BLaER1 treated with 17β-estradiol and CSF1 and Interleukin-3, amounts not matched to agents 10 nM and 100 nM (cell line): ENCODE data around the gene UBE4B.
A peak's percentile ranks its signal among the peaks of the same experiment; 100 is the strongest.
"Not testable (repeated sequence)": the region's sequence is repeated elsewhere in the genome, so short reads cannot be mapped to it uniquely, and the experiment has no call there.

ENCODE experiments used
- H3K27ac ChIP-seq, 11 experiments: shearing (Covaris generic); formaldehyde crosslinking; 2 replicates each; pipeline ENCODE4 v1.8.1; 2022
- H3K27me3 ChIP-seq, 11 experiments: shearing (Covaris generic); formaldehyde crosslinking; 2 replicates each; pipeline ENCODE4 v1.8.1; 2022
- H3K36me3 ChIP-seq, 11 experiments: shearing (Covaris generic); formaldehyde crosslinking; 2 replicates each; pipeline ENCODE4 v1.8.1; 2022
- H3K4me1 ChIP-seq, 10 experiments: shearing (Covaris generic); formaldehyde crosslinking; 2 replicates each; pipeline ENCODE4 v1.8.1; 2022
- H3K4me2 ChIP-seq, 11 experiments: shearing (Covaris generic); formaldehyde crosslinking; 2 replicates each; pipeline ENCODE4 v1.8.1; 2022
- H3K4me3 ChIP-seq, 10 experiments: shearing (Covaris generic); formaldehyde crosslinking; 2 replicates each; pipeline ENCODE4 v1.8.1; 2022
- H3K9ac ChIP-seq, 11 experiments: shearing (Covaris generic); formaldehyde crosslinking; 2 replicates each; pipeline ENCODE4 v1.8.1; 2022
- H3K9me3 ChIP-seq, 11 experiments: shearing (Covaris generic); formaldehyde crosslinking; replicated peaks in 1 of 11; 2 replicates each; pipeline ENCODE4 v1.8.1; 2022
- H4K20me1 ChIP-seq, 11 experiments: shearing (Covaris generic); formaldehyde crosslinking; 2 replicates each; pipeline ENCODE4 v1.8.1; 2022
- Cebpa-rat ChIP-seq, 11 experiments: shearing (Covaris generic); IDR thresholded peaks; 2 replicates each; pipeline ENCODE4 v1.8.1; 2022

UBE4B gene

GRCh38 chr1:10068605-10069294 is 36.0 kb downstream of the UBE4B start:
- TF ChIP-seq Cebpa-rat (IDR thresholded peaks at IDR 0.05) = no peak
- H3K27ac ChIP-seq = no peak overlapping the region
- peak overlapping the region in 6 of 11 experiments; percentile 12 to 87 (median 59); a peak in 8 of 22 replicates for H3K4me2 ChIP-seq
- H3K27me3 ChIP-seq = peaks cover 0 to 32% (median 0%) of the 10 kb centered on the region in 11 experiments; a peak in 3 of 22 replicates
- H3K4me1 ChIP-seq = peaks cover 40 to 66% (median 57%) of the 10 kb centered on the region in 10 experiments
- no peak overlapping the region for H3K4me3 ChIP-seq
- peaks cover 0 to 99% (median 60%) of the 10 kb centered on the region in 11 experiments; a peak in 16 of 22 replicates for H4K20me1 ChIP-seq
- H3K9me3 ChIP-seq = no peaks in the 10 kb centered on the region
- H3K9ac ChIP-seq = no peak overlapping the region
- H3K36me3 ChIP-seq = peaks cover 7 to 33% (median 13%) of the 10 kb centered on the region in 11 experiments; a peak in 19 of 22 replicates

DNA sequence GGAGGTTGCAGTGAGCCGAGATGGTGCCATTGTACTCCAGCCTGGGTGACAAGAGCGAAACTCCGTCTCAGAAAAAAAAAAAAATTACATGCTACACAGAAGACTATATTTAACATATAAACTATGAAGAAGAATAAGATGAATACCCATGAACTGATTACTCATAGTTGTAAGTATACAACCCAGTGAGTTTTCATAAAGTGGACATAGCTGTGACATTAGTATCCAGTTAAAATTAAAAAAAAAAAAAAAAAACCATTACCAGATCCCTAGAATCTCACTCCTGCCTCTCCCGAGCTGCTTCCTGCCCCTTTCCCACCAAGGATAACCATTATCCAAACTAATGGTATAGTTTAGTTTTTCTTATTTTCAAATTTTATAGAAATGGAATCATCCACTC is 37.4 kb downstream of the UBE4B start:
- Histone ChIP-seq H3K4me2 (no peak overlapping the region), H3K4me3 (no peak overlapping the region), H3K9me3 (no peaks in the 10 kb centered on the region), H3K27me3 (peaks cover 0 to 36% (median 0%) of the 10 kb centered on the region in 11 experiments; a peak in 3 of 22 replicates), H3K36me3 (peaks cover 10 to 38% (median 16%) of the 10 kb centered on the region in 11 experiments; a peak in 21 of 22 replicates), H4K20me1 (peaks cover 0 to 99% (median 58%) of the 10 kb centered on the region in 11 experiments; a peak in 17 of 22 replicates), H3K27ac (no peak overlapping the region), H3K9ac (no peak overlapping the region), H3K4me1 (peaks cover 40 to 66% (median 58%) of the 10 kb centered on the region in 10 experiments)
- no peak for TF ChIP-seq Cebpa-rat (IDR thresholded peaks at IDR 0.05)

DNA sequence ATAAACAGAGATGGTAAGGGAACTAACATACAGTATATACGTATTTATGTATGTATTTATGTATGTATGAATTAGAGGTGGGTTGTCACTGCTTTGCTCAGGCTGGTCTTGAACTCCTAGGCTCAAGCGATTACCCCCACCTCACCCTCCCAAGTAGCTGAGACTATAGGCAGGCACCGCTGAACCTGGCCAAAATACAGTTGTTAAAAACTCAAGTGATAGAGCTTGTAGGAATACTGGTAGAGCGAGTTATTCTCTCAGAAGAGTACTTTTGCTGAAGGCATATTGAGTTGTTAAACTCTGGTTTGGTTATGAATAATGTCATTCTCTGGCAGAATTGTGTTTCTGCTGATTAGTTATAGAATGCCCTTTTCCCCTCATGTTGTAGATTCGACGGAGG is 38.9 kb downstream of the UBE4B start:
- no peak overlapping the region for H3K9ac ChIP-seq
- H3K4me3 ChIP-seq = no peak overlapping the region
- H3K4me1 ChIP-seq = peaks cover 31 to 56% (median 50%) of the 10 kb centered on the region in 10 experiments
- H3K4me2 ChIP-seq = no peak overlapping the region
- H3K27ac ChIP-seq = no peak overlapping the region
- H4K20me1 ChIP-seq = peaks cover 0 to 100% (median 54%) of the 10 kb centered on the region in 11 experiments; a peak in 17 of 22 replicates
- H3K36me3 ChIP-seq = peaks cover 19 to 52% (median 30%) of the 10 kb centered on the region in 11 experiments; a peak in 21 of 22 replicates
- H3K9me3 ChIP-seq = no peaks in the 10 kb centered on the region
- TF ChIP-seq Cebpa-rat (IDR thresholded peaks at IDR 0.05) = no peak
- H3K27me3 ChIP-seq = peaks cover 0 to 41% (median 0%) of the 10 kb centered on the region in 11 experiments; a peak in 3 of 22 replicates

DNA sequence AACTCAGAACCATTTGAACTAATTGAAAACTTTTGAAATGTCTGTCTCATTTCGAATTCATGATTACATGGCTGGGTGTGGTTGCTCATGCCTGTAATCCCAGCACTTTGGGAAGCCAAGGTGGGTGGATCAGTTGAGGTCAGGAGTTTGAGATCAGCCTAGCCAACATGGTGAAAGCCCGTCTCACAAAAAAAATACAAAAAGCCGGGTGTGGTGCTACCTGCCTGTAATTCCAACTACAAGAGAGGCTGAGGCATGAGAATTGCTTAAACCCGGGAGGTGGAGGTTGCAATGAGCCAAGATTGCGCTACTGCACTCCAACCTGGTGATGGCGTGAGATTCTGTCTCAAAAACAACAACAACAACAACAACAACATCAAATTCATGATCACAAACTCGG is 40.6 kb downstream of the UBE4B start:
- H3K4me2 ChIP-seq = peak overlapping the region in 5 of 11 experiments; percentile 67 to 78 (median 71); a peak in 11 of 22 replicates
- H3K9me3 ChIP-seq, H3K4me3 ChIP-seq, H3K27ac ChIP-seq, H3K9ac ChIP-seq: not testable (repeated sequence)
- H3K4me1 ChIP-seq = peaks cover 21 to 39% (median 32%) of the 10 kb centered on the region in 10 experiments
- H3K27me3 ChIP-seq = peaks cover 0 to 41% (median 0%) of the 10 kb centered on the region in 11 experiments; a peak in 3 of 22 replicates
- H4K20me1 ChIP-seq = peaks cover 0 to 100% (median 51%) of the 10 kb centered on the region in 11 experiments; a peak in 17 of 22 replicates
- peaks cover 20 to 68% (median 40%) of the 10 kb centered on the region in 11 experiments for H3K36me3 ChIP-seq

DNA sequence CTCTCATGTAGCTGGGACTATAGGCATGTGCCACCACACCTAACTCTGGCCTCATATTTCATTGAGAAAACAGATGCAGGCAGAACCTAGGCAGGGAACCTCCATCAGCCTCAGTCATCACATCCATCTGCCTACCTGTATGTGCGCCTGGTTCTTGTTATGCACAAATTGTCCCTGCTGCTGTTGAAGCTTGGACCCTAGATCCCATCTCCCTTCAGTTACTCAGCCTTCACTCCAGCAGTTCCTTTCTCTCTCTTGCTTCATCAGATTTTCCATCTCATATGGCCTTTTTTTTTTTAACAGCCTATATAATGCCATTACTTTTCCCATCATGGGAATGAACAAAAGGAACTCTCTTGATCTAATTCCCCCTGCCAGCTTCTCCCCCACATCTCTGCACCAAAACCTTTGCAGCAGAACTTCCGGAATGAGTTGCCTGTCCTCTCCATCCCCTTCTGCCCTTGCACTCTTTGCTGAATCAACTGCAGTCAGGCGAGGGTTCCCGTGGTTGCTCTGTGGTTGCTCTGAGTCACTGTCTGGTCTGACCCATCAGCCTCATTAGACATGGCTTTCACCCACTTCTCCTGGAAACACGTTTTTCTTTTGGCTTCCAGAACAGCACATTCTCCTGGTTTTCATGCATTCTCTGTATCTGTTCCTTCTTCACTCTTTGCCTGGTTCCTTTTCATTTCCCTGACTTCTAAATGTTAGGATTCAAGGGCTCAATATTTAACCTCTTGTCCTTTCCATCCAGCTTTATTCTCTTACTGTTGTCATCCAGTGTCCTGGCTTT is 41.5 kb downstream of the UBE4B start:
- H3K36me3 ChIP-seq = peaks cover 28 to 77% (median 49%) of the 10 kb centered on the region in 11 experiments
- no peak overlapping the region; a peak in 1 of 22 replicates for H3K27ac ChIP-seq
- no peak for TF ChIP-seq Cebpa-rat (IDR thresholded peaks at IDR 0.05)
- H3K9me3 ChIP-seq = no peaks in the 10 kb centered on the region
- no peak overlapping the region for H3K4me3 ChIP-seq
- peaks cover 0 to 100% (median 48%) of the 10 kb centered on the region in 11 experiments; a peak in 17 of 22 replicates for H4K20me1 ChIP-seq
- peak overlapping the region; percentile 3 to 78 (median 49); a peak in 18 of 22 replicates for H3K4me2 ChIP-seq
- peaks cover 16 to 30% (median 26%) of the 10 kb centered on the region in 10 experiments for H3K4me1 ChIP-seq
- peaks cover 0 to 33% (median 0%) of the 10 kb centered on the region in 11 experiments; a peak in 3 of 22 replicates for H3K27me3 ChIP-seq
- H3K9ac ChIP-seq = 0 out of 22 replicates have a peak overlapping the region, but pooled peaks of 1 of the 11 experiments have one; percentile 7

DNA sequence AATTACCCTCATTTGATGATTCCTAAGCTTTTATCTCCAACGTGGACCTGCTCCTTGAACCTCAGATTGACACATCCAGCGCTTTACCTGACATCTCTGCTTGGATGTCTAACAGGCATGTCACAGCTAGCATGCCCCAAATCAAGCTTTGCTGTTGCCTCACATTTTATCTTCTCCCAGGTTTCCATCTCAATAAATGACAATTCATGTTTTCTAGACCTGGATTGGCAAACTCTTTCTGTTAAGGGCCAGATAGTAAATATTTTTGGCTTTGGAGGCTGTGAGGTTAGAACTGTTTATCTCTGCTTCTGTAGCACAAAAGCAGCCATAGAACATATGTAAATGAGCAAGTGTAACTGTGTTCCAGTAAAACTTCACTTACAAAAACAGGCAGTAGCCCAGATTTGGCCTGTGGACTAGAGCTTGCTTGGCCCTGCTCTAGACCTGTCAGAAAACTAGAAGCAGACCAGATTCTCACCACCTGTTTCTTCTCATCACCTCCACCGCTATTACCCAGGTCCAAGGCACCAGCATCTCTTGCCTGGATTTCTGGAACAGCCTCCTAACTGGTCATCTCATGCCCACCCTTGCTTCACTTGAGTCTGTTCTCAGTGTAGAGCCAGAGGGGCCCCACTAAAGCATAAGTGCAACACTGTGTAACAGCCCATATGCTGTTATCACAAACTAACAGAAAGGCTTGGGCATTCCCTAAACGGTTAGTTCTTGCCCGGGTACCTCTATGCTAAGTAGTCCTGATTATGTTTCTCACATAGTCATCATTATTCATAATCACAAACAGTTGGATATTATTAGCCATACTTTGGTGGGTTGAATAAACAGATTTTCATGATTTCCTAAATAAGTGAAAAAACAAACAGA is 42.3 kb downstream of the UBE4B start:
- Histone ChIP-seq H3K4me2 (peak overlapping the region in 9 of 11 experiments; percentile 14 to 78 (median 67); a peak in 16 of 22 replicates), H3K9me3 (peaks cover 0 to 3% (median 0%) of the 10 kb centered on the region in 11 experiments; a peak in 2 of 22 replicates), H3K27me3 (peaks cover 0 to 24% (median 0%) of the 10 kb centered on the region in 11 experiments; a peak in 3 of 22 replicates), H3K4me3 (no peak overlapping the region), H3K36me3 (peaks cover 36 to 78% (median 57%) of the 10 kb centered on the region in 11 experiments), H3K27ac (no peak overlapping the region), H4K20me1 (peaks cover 0 to 100% (median 45%) of the 10 kb centered on the region in 11 experiments; a peak in 17 of 22 replicates), H3K9ac (0 out of 22 replicates have a peak overlapping the region, but pooled peaks of 1 of the 11 experiments have one; percentile 7), H3K4me1 (peaks cover 12 to 29% (median 21%) of the 10 kb centered on the region in 10 experiments; a peak in 19 of 20 replicates)
- TF ChIP-seq Cebpa-rat (IDR thresholded peaks at IDR 0.05) = no peak

GRCh38 chr1:10075732-10076131 is 43.0 kb downstream of the UBE4B start:
- peaks cover 0 to 24% (median 0%) of the 10 kb centered on the region in 11 experiments; a peak in 3 of 22 replicates for H3K27me3 ChIP-seq
- peaks cover 12 to 29% (median 21%) of the 10 kb centered on the region in 10 experiments; a peak in 19 of 20 replicates for H3K4me1 ChIP-seq
- 0 out of 22 replicates have a peak overlapping the region, but pooled peaks of 1 of the 11 experiments have one; percentile 74 for H3K4me2 ChIP-seq
- no peak for TF ChIP-seq Cebpa-rat (IDR thresholded peaks at IDR 0.05)
- peaks cover 41 to 81% (median 64%) of the 10 kb centered on the region in 11 experiments for H3K36me3 ChIP-seq
- no peak overlapping the region for H3K27ac ChIP-seq
- no peak overlapping the region for H3K9ac ChIP-seq
- H3K9me3 ChIP-seq = peaks cover 0 to 9% (median 0%) of the 10 kb centered on the region in 11 experiments; a peak in 4 of 22 replicates
- H4K20me1 ChIP-seq = peaks cover 0 to 100% (median 45%) of the 10 kb centered on the region in 11 experiments; a peak in 17 of 22 replicates
- no peak overlapping the region for H3K4me3 ChIP-seq
